GM21723 (cell line): ENCODE measurements around the gene EMCN.

ENCODE experiments used
- ATAC-seq: cut with Tn5 transposase; IDR thresholded peaks from one replicate; pipeline ENCODE4 v1.9.1; 2021; ENCODE audit warnings: mild to moderate bottlenecking, moderate library complexity; ENCODE audit not compliant: unreplicated experiment

Gene EMCN

GRCh38 chr4:100494166-100494565 is 23.7 kb downstream of the EMCN start:
- no peak for ATAC-seq

DNA sequence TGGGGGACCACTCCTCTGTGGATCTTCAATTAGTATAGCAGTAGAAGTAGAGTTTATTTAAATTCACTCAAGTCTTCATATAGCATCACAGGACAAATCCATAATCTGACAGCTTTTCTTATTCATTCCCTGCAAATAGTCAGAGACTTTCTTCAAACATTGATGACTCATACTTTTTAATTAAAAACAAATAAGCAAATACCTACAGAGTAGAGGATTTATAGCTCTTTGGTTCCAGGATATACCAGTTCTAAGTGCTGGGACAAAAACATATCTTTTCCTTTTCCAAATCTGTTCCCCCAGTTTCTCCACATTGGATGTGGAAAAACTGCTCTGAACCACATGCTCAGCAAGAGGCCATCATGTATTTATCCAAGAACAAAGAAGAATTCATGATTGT is 24.1 kb downstream of the EMCN start:
- no peak for ATAC-seq

- no peak for ATAC-seq
Observed at GRCh38 chr4:100492129-100492528, 25.7 kb downstream of the EMCN start.

DNA sequence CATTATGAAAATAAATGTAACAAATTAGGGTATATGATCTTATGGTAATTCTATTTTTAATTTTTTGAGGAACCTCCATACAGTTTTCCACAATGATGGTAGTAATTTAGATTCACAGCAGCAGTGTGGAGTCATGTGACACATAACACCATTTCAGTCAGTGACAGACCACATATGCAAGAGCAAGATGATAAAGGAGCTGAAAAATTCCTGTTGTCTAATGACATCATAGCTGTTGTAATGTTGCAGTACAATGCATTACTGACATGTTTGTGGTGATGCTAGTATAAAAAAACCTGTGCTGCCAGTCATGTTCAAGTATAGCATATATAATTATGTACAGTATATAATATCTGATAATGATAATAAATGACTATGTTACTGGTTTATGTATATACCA is 28.5 kb downstream of the EMCN start:
- ATAC-seq: no peak

DNA sequence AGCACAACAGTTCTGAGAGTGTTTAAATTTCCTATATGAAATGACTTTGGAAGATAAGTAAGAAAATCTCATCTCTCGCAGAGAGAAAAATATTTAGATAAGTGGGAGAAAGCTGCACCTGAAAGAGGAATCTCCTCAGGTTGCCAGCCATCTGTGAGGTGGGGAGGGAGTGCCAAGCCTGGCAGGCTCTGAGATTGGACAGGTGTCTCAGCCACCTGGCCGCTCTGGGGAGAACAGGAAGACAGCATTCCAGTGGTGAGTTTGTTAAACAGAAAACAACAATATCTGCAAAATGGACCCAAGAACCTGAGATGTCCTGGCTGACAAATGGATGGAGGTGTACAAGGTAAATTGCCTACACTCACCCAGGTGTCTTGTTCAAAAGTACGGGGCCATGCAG is 31.3 kb downstream of the EMCN start:
- no peak for ATAC-seq

DNA sequence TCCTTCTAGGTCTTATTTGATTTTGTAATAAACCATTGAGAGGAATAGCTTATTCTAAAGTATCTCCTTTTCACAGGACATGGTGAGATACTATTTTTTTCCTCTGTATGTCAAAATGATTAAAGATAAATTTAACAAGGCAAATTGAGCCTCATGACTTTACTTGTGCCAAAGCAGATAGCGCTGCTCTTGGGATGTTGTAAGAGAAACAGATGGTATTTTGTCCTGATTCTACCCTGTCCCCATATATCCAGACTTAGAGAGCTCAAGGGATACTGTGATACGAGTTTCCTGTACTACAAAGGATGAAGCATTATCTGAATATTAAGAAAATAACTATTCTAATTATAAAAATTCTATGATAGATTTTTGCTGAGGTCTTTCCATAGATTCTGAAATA is 34.0 kb downstream of the EMCN start:
- no peak for ATAC-seq

GRCh38 chr4:100479971-100480370 is 37.9 kb downstream of the EMCN start:
- ATAC-seq: no peak

- ATAC-seq: no peak
Observed at GRCh38 chr4:100469555-100469954, 48.3 kb downstream of the EMCN start.

DNA sequence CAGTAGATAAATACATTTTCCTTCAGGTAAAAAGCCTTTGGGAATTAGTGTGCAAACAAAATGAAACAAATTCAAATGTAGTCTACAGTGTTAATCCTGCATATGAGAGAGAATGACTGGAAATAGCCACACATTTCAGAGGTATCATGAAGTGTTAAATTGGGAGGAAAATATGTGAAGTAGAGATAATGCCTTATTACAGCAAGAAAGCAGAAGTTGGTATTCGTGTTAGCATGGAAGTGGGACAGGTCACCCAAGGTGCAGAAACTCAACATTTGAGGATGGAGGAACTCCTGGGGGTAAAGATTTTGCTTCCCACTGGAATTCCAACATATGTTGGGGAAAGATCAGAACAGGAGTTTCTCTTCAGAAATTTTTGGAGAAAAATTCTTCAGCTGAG is 51.3 kb downstream of the EMCN start:
- no peak for ATAC-seq

DNA sequence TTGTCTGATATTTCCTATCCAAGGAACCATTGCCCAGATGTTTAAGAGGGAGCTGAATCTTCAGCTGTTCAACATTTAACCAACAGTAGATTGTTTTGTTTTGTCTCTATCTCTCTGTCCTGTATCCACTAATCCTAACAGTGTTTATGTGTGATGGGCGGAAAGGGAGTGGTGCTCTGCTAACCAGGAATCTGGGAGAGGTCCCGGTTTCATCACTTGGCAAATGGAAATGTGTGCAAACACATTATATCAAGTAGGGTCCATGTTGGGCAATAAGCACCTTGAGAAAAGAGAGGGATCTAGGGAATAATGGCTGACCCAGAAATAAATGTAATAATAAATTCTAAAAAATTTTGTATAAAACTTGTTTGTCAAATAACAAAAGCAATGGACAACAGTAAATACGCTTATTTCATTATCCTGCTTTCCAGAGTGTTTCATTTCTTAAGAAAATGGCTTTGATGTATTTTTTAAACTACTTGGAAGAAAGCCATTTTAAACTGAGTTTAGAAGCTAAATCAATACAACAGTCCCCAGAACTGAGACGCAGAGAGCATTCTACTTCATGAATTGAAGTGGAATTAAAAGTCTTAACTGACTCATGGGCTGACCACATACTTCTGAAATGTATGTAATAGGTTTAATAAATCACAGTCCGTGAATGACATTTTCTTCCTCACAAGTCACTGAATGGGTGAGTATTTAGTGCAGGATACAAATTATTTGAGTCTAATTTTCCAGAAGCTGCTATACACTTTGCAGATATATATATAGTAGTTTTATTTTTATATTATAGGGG is 55.8 kb downstream of the EMCN start:
- no peak for ATAC-seq

- no peak for ATAC-seq
Observed at GRCh38 chr4:100450449-100450848, 67.4 kb downstream of the EMCN start.

GRCh38 chr4:100431416-100431815 is 86.4 kb downstream of the EMCN start:
- no peak for ATAC-seq

- no peak for ATAC-seq
Observed at GRCh38 chr4:100430451-100430850, 87.4 kb downstream of the EMCN start.

- no peak for ATAC-seq
Observed at GRCh38 chr4:100429616-100430015, 88.2 kb downstream of the EMCN start.

DNA sequence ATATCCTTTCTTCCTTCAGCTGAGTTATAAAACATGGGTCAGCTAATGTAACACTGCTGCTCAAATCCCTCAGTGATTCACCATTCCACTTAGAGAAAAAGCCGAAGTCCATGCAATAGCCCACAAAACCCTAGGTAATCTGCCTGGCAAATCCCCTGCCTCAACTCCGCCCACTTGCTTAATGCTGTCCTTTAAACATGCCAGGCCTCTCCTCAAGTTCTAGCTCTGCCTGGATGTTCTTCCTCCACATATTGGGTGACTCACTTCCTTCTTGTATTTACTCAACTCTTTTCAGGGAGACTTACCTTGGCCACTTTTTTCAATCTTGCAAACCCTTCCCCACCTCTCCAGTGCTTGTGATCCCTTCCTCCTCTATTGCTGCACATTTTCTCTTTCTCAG is 89.8 kb downstream of the EMCN start:
- ATAC-seq: no peak

- ATAC-seq: no peak
Observed at GRCh38 chr4:100424376-100424775, 93.4 kb downstream of the EMCN start.

DNA sequence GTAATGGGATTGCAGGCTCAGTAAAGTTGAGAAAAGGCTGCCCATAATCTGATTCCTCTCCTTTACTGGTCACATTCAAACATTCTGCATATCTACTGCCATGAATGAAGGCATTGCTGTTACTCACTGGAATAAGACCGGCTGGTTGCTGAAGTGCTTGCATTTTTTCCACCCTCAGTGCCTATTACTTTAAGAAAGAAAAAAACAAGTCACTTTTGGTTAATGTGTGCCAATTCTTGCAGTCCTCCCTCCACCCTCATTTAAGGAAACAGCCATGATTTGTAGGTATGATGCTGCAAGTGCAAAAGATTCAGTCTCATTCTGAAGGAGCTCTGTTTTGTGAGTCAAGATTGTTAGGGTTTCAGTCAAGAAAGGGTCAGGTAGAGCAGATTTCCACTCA is 94.9 kb downstream of the EMCN start:
- no peak for ATAC-seq

DNA sequence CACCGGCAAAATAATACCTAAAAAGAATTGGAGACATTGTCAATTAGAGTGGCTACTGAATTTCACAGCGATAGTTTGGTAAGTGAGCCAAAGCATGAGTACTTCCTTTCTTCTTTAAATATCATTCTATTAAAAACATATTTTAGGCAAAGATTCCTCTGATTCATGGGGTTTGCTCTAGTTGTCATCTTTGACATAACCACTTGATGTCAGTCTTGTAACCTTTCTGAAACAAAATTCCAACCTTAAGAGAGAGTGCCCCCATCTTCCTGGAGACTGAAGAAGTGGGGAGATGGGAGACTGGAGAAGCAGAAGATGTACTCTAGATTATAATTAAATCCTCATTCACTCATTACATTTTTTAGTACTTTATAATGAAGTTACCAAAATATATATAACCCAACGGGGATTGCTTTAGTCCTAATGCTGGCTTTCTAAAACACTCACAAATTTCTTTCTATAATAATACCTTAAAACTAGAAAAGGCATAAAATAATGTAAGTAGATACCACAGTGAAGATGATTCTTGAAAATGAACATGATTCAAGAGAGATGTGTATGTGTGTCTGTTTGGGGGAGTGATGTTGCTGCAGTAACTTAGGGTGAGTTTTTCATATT is 96.4 kb downstream of the EMCN start:
- no peak for ATAC-seq

GRCh38 chr4:100420571-100420970 is 97.3 kb downstream of the EMCN start:
- ATAC-seq: no peak

GRCh38 chr4:100417565-100417964 is 100.3 kb downstream of the EMCN start:
- no peak for ATAC-seq

- ATAC-seq: no peak
Observed at GRCh38 chr4:100414016-100414790, 103.6 kb downstream of the EMCN start.

GRCh38 chr4:100391863-100392262 is 126.0 kb downstream of the EMCN start:
- ATAC-seq: peak; percentile 43
